MG63 (cell line): ENCODE data around the gene LDLRAD4. TPM values are rescaled to one million over a fixed set of nuclear protein-coding genes. Genes with fewer than 3 reads are reported as not detected.
"Not testable (repeated sequence)": the region's sequence is repeated elsewhere in the genome, so short reads cannot be mapped to it uniquely, and the experiment has no call there.

Experiments used
- DNase-seq: peaks from one replicate; pipeline ENCODE4 v3.0.0-alpha.2; 2020
- H3K27me3 ChIP-seq: fragments of 250-450 bp; sonication (Bioruptor Pico); 2 replicates; pipeline ENCODE4 v1.5.1; 2020; ENCODE audit warnings: mild to moderate bottlenecking, moderate library complexity
- H3K36me3 ChIP-seq: fragments of 250-450 bp; sonication (Bioruptor Pico); 2 replicates; pipeline ENCODE4 v1.5.1; 2020; ENCODE audit warnings: mild to moderate bottlenecking, moderate library complexity
- H3K4me3 ChIP-seq: fragments of 250-450 bp; sonication (Bioruptor Pico); 2 replicates; pipeline ENCODE4 v1.5.1; 2020; ENCODE audit warnings: mild to moderate bottlenecking, moderate library complexity
- H3K9me3 ChIP-seq: fragments of 250-450 bp; sonication (Bioruptor Pico); 2 replicates; pipeline ENCODE4 v1.5.1; 2020; ENCODE audit warnings: mild to moderate bottlenecking, moderate library complexity
- total RNA-seq: library from RNA; depleted of rRNA; stranded (reverse); fragments of >200 nt; shearing (Covaris generic); gene quantifications from 2 replicates; pipeline ENCODE4 v1.2.3, GENCODE V29; 2014; ENCODE audit warnings: low replicate concordance

Gene LDLRAD4
- total RNA-seq, 1 experiment from 2014 or later, result 0.36 TPM

- Histone ChIP-seq H3K9me3 (no peaks in the 10 kb centered on the region), H3K27me3 (no peaks in the 10 kb centered on the region), H3K4me3 (no peak overlapping the region), H3K36me3 (no peaks in the 10 kb centered on the region)
- DNase-seq, result peak; percentile 72
Observed at GRCh38 chr18:13474907-13475545, 256.5 kb downstream of the LDLRAD4 start.

DNA sequence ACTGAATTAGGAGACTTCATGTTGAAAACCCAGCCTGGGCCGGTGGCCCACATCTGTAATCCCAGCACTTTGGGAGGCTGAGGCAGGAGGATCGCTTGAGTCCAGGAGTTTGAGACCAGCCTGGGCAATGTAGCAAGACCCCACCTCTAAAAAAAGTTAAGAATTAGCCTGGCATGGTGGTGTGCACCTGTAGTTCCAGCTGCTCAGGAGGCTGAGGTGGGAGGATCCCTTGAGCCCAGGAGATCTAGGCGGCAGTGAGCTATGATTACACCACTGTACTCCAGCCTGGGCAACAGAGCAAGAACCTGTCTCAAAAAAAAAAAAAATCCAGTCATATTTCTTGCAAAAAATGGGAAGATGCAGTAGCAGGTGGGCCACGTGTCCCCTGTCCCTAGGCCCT is 257.8 kb downstream of the LDLRAD4 start:
- not testable (repeated sequence) for H3K36me3 ChIP-seq

GRCh38 chr18:13477147-13477683 is 258.7 kb downstream of the LDLRAD4 start:
- no peak overlapping the region for H3K4me3 ChIP-seq
- no peaks in the 10 kb centered on the region for H3K27me3 ChIP-seq
- no peaks in the 10 kb centered on the region for H3K36me3 ChIP-seq
- no peaks in the 10 kb centered on the region for H3K9me3 ChIP-seq
- DNase-seq, result no peak

More for the DNA sequence above, 257.8 kb downstream of the LDLRAD4 start:
- H3K27me3 ChIP-seq, DNase-seq, H3K9me3 ChIP-seq, H3K4me3 ChIP-seq: not testable (repeated sequence)

DNA sequence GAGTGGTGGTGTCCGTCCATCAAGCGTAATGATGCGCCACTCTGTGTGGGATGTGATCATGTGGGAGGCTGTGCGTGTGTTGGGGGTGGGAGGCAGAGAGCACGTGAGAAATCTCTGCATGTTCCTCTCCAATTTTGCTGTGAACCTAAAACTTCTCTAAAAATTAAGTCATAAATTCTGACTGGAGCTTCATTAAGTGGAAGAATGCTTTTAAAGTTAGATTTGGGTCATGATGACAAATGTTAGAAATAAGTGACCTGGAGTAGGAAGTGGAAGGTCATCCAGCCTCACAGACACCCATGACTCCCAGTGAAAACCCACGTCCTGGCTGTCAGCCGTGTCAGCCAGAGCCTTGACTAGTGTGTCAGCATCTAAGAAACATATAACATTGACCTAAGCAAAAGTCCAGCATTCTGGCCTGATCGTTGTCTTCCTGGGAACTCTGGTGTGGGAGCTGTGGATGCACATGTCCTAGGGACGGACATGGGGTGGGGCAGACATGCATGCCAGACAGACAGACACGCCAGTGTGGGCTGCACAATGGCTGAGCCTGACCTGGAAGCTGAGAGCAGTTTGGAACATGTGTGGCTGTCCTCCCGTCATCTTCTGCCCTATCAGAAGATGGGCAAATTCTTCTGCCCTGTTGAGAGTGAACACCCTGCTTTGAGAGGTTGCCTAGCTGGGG is 262.2 kb downstream of the LDLRAD4 start:
- no peak for DNase-seq
- Histone ChIP-seq H3K36me3 (no peaks in the 10 kb centered on the region), H3K27me3 (no peaks in the 10 kb centered on the region), H3K9me3 (no peaks in the 10 kb centered on the region), H3K4me3 (no peak overlapping the region)

GRCh38 chr18:13481331-13481730 is 262.8 kb downstream of the LDLRAD4 start:
- DNase-seq, result no peak
- no peaks in the 10 kb centered on the region for H3K27me3 ChIP-seq
- no peak overlapping the region for H3K4me3 ChIP-seq
- no peaks in the 10 kb centered on the region for H3K9me3 ChIP-seq
- H3K36me3 ChIP-seq, result no peaks in the 10 kb centered on the region

DNA sequence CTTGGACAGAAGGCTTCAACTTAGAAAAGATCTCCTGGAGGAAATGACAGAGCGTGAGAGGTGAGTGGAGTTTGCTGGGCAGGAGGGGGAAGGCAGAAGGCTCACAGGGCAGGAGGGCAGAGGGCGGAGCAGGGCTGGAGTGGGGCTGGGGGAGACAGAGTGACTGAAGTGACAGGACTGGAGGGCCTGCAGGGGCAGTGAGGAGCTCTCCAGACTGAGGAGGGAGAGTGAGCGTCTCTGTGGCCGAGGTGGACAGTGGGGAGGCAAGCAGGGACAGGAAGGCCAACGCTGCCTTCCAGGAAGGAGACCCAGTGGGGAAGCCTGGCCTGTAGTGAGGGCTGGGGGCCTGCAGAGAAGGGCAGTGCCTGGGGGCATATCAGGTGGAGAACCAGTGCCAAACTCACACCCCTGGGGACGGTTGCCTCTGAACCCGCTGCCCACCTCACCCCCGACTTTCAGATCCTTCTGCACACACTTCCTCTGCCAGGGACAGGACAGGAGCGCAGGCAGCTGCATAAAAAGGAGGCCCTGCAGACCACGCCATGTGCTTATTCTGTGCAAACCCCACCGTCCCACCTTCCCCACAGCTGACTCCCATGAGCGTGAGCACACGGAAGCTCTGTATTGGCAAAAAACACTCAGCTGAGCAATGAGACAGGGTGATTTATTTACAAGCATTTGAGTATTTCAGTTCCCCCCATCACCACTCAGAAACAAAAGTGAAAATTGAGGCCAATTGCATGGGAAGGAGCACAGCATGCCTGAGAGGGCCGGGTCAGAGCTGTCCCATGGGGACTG is 263.5 kb downstream of the LDLRAD4 start:
- Histone ChIP-seq H3K9me3 (no peaks in the 10 kb centered on the region), H3K27me3 (no peaks in the 10 kb centered on the region), H3K36me3 (no peaks in the 10 kb centered on the region), H3K4me3 (no peak overlapping the region)
- DNase-seq, result no peak

GRCh38 chr18:13482618-13482945 is 264.0 kb downstream of the LDLRAD4 start:
- Histone ChIP-seq H3K36me3 (no peaks in the 10 kb centered on the region), H3K27me3 (no peaks in the 10 kb centered on the region), H3K9me3 (no peaks in the 10 kb centered on the region), H3K4me3 (no peak overlapping the region)
- DNase-seq, result no peak

DNA sequence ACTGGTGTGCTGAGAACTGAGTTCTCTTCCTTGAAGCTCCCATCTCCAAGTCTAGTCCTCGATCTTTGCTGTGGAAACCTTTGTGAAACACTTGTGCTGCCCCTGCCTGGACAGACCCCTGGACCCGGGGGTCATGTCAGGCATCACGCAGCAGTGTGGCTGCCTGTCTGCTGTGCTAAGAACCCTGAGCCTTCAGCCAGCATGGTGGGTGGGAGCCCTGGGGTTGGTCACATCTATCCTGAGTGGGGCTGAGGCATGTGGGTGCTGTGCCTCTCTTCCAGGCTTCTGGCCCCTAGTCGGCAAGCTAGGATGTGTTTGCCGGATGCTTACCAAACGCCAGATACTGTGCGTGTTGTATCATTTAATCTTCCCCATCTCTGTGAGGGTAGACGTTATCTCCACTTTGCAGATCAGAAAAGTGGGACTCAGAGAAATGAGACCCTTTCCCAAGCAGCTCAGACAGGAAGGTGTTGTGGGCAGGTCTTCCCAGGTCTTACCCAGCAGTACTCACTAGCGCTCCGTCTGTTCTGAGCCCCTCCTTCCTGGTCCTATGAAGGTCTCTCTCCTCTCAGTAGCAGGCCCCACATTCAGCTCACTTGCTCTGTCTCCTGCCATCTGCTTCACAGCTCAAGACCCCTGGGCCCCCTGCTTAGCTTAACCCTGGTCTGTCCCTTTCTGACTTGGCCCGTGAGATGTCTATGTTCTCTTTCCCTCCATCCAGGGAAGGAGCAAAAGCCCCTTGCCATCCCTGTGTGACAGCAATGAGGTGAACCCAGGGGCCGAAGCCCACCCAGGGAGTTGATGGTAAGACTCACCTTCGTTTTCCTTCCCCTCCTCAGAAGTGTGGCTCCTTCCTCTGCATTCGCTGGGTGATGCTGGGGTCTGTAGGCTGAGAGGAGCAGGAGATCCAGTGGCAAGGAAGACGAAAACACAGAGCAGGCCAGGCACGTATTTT is 265.0 kb downstream of the LDLRAD4 start:
- Histone ChIP-seq H3K36me3 (no peaks in the 10 kb centered on the region), H3K9me3 (no peaks in the 10 kb centered on the region), H3K4me3 (no peak overlapping the region), H3K27me3 (no peaks in the 10 kb centered on the region)
- no peak for DNase-seq

- H3K9me3 ChIP-seq, result no peaks in the 10 kb centered on the region
- H3K4me3 ChIP-seq, result no peak overlapping the region
- H3K27me3 ChIP-seq, result no peaks in the 10 kb centered on the region
- H3K36me3 ChIP-seq, result no peaks in the 10 kb centered on the region
- DNase-seq, result no peak
Observed at GRCh38 chr18:13485182-13485581, 266.6 kb downstream of the LDLRAD4 start.

GRCh38 chr18:13485604-13486003 is 267.0 kb downstream of the LDLRAD4 start:
- H3K9me3 ChIP-seq, result no peaks in the 10 kb centered on the region
- H3K36me3 ChIP-seq, result no peaks in the 10 kb centered on the region
- no peak overlapping the region for H3K4me3 ChIP-seq
- DNase-seq, result no peak
- no peaks in the 10 kb centered on the region for H3K27me3 ChIP-seq

DNA sequence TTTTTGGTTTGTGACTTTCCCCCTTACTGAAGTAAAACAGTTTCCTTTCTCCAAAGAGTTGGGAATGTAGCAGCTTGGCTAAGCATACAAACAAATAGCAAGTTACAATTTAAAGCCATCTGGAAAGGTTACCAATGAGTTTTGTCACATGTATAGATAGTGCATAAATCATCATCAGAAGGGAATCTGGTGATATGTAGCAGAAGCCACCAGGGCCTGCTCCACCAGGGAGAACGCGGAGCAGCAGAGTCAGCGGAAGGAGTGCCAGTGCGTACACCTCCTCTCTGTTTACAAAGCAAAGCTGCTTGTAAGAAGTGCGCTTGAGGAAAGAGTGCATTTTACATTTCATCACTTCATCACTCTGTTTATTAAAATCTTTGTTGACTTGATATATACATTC is 267.7 kb downstream of the LDLRAD4 start:
- Histone ChIP-seq H3K4me3 (no peak overlapping the region), H3K9me3 (no peaks in the 10 kb centered on the region), H3K27me3 (no peaks in the 10 kb centered on the region), H3K36me3 (no peaks in the 10 kb centered on the region)
- no peak for DNase-seq

DNA sequence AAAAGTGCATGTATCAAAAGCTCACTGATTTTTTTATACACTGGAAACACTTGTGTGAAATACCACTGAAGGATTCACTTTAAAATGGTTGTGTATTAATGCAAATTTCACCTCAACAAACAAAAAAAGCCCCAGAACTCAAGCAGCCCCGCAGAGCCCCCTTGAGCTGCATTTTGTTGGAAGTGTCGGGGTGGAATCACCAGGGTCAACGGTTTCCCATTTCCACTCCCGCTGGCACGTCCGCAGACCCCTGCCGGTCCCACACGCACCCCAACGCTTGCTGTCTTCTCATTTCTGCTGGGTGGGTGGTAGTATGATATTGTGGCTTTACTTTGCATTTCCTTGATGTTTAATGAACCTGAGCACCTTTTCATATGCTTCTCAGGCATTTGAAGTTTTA is 268.1 kb downstream of the LDLRAD4 start:
- Histone ChIP-seq H3K9me3 (no peaks in the 10 kb centered on the region), H3K27me3 (no peaks in the 10 kb centered on the region), H3K4me3 (no peak overlapping the region), H3K36me3 (no peaks in the 10 kb centered on the region)
- DNase-seq, result no peak

- no peaks in the 10 kb centered on the region for H3K36me3 ChIP-seq
- no peaks in the 10 kb centered on the region for H3K9me3 ChIP-seq
- H3K4me3 ChIP-seq, result no peak overlapping the region
- no peaks in the 10 kb centered on the region for H3K27me3 ChIP-seq
- no peak for DNase-seq
Observed at GRCh38 chr18:13487237-13487636, 268.7 kb downstream of the LDLRAD4 start.

DNA sequence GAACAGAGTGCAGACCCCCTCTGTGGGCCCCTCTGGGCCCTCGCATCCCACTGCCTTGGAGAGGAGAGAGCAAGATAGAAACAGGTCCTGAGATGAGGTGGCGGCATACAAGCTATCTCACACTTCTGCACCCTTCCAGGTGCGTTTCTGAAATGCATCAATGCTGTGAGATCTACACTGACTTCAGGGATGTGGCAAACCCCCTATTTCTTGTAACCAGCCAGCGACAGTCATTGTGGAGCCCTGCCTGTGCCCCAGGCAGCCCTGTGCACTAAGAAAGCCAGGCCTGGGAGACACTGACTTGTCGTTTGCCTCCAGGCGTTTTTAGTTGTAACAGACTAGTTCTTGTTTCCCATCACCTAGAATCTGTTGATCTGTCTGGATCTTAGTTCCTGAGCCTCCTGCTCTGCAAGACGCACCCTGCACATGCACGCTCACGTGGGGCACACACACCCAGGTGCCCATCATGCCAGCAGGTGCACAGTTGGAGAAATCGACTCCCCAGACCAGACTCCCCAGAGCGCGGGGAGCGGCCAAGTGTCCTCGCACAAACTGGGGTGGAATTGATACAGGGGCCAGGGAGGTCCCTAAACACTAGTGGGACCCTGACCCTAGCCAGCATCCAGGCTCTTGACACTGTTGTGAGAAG is 269.8 kb downstream of the LDLRAD4 start:
- no peaks in the 10 kb centered on the region for H3K27me3 ChIP-seq
- no peak overlapping the region for H3K4me3 ChIP-seq
- no peak for DNase-seq
- no peaks in the 10 kb centered on the region for H3K9me3 ChIP-seq
- H3K36me3 ChIP-seq, result no peaks in the 10 kb centered on the region

GRCh38 chr18:13489303-13489702 is 270.7 kb downstream of the LDLRAD4 start:
- H3K4me3 ChIP-seq, H3K9me3 ChIP-seq, H3K36me3 ChIP-seq, H3K27me3 ChIP-seq, DNase-seq: not testable (repeated sequence)

DNA sequence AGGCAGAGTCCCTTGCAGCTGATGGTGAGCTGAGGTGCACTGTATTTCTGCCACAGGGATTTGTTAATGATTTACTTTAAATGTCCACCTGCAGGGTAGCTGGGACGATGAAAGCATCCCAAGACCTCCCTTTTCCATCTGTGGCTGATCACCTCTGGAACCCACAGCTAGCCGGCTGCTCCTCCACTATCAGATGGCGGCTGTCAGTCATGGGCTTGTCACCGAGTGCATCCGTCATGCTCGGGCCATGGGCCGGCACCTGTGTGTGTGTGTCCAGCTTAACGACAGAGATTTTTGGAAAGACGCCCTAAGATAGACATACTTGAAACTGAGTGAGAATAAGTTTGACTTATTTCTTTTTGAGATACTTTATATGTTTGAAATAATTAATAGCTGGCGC is 272.6 kb downstream of the LDLRAD4 start:
- no peak overlapping the region for H3K4me3 ChIP-seq
- no peaks in the 10 kb centered on the region for H3K9me3 ChIP-seq
- H3K36me3 ChIP-seq, result no peaks in the 10 kb centered on the region
- no peak for DNase-seq
- no peaks in the 10 kb centered on the region for H3K27me3 ChIP-seq
